ENCODE measurements around the gene TRIO.

The TRIO gene

DNA sequence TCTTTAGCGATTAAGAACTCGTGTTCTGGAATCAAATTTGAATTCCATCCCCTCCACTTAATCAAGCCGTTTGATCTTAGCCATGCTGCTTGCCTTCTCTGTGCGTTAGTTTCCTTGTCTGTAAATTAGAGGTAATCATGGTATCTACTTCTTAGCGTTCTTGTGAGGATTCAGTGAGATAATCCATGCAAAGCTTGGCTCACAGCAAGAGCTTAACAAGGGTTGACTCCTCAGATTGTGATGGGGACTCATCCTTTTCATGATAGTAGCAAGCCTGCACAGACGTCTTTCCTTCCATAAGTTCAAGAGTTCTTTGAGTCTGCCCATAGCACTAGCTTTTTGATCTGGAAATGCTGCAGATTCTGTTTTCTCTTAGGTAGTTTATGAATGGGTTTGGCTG, 72.8 kb downstream of the TRIO start:
- TF ChIP-seq, protein P1, sequence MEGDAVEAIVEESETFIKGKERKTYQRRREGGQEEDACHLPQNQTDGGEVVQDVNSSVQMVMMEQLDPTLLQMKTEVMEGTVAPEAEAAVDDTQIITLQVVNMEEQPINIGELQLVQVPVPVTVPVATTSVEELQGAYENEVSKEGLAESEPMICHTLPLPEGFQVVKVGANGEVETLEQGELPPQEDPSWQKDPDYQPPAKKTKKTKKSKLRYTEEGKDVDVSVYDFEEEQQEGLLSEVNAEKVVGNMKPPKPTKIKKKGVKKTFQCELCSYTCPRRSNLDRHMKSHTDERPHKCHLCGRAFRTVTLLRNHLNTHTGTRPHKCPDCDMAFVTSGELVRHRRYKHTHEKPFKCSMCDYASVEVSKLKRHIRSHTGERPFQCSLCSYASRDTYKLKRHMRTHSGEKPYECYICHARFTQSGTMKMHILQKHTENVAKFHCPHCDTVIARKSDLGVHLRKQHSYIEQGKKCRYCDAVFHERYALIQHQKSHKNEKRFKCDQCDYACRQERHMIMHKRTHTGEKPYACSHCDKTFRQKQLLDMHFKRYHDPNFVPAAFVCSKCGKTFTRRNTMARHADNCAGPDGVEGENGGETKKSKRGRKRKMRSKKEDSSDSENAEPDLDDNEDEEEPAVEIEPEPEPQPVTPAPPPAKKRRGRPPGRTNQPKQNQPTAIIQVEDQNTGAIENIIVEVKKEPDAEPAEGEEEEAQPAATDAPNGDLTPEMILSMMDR (IDR thresholded peaks at IDR 0.05; ENCODE audit: control insufficient read depth, extremely low read depth, insufficient read depth): no peak
- H3K4me3 ChIP-seq (ENCODE audit: low read depth, low read length): no peak overlapping the region
- DNase-seq (ENCODE audit: low read depth): no peak

DNA sequence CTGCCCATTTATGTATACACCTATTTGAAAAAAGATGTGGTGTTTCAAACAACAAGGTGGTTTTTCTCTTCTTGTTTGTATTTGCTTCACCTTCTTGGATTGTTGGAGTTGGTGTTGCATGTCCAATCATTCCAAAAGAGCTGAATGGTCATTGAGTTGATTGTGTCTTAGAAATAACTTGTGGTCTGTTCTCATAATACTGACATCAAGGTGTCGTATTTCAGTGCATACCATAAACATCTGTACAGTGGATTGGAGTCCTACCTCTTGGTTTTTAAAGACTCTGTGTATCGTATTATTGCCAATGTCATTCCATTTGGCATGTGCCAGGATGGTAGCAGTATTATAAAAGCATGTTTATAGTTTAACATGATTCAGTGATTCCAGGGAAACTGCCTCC, 73.2 kb downstream of the TRIO start:
- DNase-seq (ENCODE audit: low read depth): no peak
- TF ChIP-seq, protein P1 (IDR thresholded peaks at IDR 0.05; ENCODE audit: control insufficient read depth, extremely low read depth, insufficient read depth): no peak
- no peak overlapping the region for H3K4me3 ChIP-seq (ENCODE audit: low read depth, low read length)

DNA sequence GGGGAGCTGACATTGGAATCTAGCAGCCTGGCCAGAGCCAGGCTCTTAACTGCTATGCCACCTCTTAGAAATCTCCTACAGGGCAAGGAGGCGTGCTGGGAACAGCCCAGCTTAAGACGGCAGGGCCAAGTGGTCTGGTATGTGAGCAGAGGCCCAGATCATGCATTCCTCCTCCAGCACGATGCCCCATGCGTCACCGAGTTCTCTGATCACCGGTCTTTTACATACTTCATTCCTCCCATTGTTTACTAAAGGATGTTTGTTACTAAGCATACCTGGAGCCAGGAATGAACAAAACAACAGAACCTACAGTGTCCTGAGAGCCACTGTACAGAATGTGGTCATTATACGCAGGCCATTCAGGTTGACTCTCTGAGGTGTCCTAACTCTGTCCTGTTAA, 73.8 kb downstream of the TRIO start:
- TF ChIP-seq, protein P1 (IDR thresholded peaks at IDR 0.05; ENCODE audit: control insufficient read depth, extremely low read depth, insufficient read depth): no peak
- DNase-seq (ENCODE audit: low read depth): no peak
- no peak overlapping the region for H3K4me3 ChIP-seq (ENCODE audit: low read depth, low read length)

DNA sequence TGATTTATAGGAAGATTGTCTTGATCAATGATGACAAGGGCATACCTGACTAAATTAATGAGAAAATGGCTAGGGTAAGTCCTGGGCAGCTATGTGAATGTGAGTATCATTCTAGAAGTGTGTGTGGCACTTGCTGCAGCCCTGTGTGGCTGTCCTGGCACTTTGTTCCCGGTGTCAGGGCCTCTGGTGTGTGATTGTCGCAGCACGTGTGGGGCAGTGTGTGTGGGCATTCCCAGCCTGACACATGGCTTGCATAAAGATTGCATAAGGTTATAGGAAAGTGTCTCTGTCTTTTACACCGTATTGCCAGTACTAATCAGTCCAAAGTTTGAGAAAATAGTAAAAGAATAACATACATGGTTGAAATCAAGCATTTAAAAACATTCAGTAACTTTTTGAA, 74.4 kb downstream of the TRIO start:
- TF ChIP-seq, protein P1 (IDR thresholded peaks at IDR 0.05; ENCODE audit: control insufficient read depth, extremely low read depth, insufficient read depth): no peak
- H3K4me3 ChIP-seq (ENCODE audit: low read depth, low read length): no peak overlapping the region
- DNase-seq (ENCODE audit: low read depth): no peak

DNA sequence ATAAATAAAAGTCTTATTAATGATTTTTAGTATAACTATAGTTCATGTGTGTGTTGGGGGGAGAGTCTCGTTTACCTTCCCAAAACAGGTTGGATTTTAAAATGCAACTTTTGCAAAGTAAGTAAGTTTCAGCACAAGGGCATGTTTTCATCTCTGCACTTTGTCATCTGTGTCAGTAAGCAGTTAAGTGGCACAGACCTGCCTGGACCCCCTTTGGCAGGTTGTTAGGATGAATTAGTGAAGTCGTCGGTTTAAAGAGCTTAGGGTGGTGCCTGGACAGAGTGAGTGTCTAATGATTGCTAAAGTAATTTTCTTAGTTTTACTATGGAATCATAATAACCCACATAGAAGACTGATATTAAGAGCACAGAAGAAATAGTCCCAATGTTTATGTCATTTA, 74.9 kb downstream of the TRIO start:
- H3K4me3 ChIP-seq (ENCODE audit: low read depth, low read length): no peak overlapping the region
- TF ChIP-seq, protein P1 (IDR thresholded peaks at IDR 0.05; ENCODE audit: control insufficient read depth, extremely low read depth, insufficient read depth): no peak
- DNase-seq (ENCODE audit: low read depth): no peak

DNA sequence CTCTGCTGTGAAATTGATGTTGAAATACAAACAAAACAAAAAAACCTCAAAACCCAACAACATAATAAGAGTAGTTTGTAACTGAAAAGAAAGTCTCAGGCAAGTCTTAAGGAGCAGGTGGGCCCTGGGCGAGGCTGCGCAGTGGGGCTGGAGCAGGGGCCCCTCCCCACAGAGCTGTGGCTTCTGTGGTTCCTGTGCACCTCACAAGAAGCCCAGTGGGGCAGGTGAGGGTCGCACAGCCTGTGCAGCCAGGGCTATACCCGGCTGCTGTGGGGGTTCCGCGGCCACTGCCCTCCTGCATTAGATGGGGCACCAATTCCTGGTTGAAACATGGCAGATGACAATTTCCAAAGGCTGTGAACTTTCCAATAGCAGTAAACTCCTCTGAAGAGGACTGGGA, 75.3 kb downstream of the TRIO start:
- no peak overlapping the region for H3K4me3 ChIP-seq (ENCODE audit: low read depth, low read length)
- TF ChIP-seq, protein P1 (IDR thresholded peaks at IDR 0.05; ENCODE audit: control insufficient read depth, extremely low read depth, insufficient read depth): no peak
- no peak for DNase-seq (ENCODE audit: low read depth)

DNA sequence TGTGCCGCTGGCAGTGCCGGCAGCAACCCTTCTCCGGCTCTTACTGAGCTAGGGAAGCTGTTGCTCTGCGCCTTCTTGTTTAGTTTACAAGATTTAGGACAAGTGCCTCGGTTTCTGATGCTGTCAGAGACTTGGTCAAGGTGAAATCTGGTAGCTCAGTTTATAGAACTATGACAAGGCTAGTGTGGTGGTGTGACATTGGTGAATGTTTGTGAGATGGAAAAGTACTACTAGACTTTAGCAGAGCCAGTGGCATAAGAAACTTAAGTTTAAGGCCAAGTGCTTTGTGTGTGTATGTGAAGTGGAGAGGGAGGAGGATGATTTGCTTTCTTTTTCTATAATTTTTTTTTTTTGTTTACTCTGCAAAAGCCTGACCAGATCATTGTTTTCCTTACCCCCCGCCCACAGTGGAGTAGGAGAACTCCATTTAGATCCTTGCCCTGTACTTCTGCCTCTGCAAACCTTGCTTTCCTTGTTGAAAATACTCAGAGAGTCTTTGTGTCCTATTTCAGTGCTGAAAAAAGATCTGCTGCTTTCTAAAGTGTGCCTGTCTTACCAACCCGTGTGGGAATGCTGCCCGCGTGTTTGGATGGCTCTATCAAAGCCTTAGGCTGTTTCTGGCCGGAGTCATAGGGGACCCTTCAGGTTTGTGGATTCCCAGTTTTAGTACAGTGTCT, 75.9 kb downstream of the TRIO start:
- TF ChIP-seq, protein P1 (IDR thresholded peaks at IDR 0.05; ENCODE audit: control insufficient read depth, extremely low read depth, insufficient read depth): no peak
- H3K4me3 ChIP-seq (ENCODE audit: low read depth, low read length): 0 out of 2 replicates have a peak overlapping the region, but pooled peaks have one; percentile 1
- DNase-seq (ENCODE audit: low read depth): no peak
